Activated CD8-positive, alpha-beta memory T cell treated with anti-CD3 and anti-CD28 coated beads for 36 hours (primary cell): Measurements from ENCODE around the gene SGO2. TPM values are rescaled to one million over a fixed set of nuclear protein-coding genes. Genes with fewer than 3 reads are reported as not detected.
"Not testable (repeated sequence)": the region's sequence is repeated elsewhere in the genome, so short reads cannot be mapped to it uniquely, and the experiment has no call there.

Experiments
- CTCF ChIA-PET: fragments of 350-600 bp; sonication (Branson Sonifier 250); formaldehyde crosslinking; loops from one replicate; lab custom pipeline; 2021; ENCODE audit warnings: antibody characterized with exemption; lab: Charles Lee
- POLR2A ChIA-PET: fragments of 350-600 bp; sonication (Branson Sonifier 250); formaldehyde crosslinking; loops from one replicate; lab custom pipeline; 2021; ENCODE audit warnings: antibody characterized with exemption; lab: Charles Lee
- total RNA-seq, 2 experiments: library from RNA; stranded (reverse); gene quantifications; one replicate each; pipeline ENCODE4 v1.2.3, GENCODE V29; 2021

The SGO2 gene
- total RNA-seq, 2 experiments from 2014 or later = 24.4 to 26.3 TPM

DNA sequence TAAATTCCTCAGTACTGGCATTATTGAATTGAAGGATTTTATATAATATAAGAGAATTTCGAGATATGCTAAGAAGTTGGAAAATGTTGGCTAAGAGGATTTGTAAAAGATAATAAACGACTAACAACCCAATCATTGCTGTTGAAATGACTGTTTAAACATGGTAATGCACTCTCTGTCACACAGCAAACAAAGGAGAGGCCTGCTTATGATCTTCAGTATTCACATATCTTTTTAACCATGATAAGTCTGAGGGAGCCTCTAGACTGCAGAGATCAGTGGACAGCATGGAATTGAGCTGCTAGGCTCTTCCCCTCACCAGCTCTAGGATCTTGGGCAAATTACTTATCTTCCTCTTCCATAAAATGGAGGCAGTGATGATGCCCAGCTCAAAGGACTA lies 18.8 kb upstream of the SGO2 start:
- POLR2A ChIA-PET = no interaction called here
- CTCF ChIA-PET = no interaction called here

DNA sequence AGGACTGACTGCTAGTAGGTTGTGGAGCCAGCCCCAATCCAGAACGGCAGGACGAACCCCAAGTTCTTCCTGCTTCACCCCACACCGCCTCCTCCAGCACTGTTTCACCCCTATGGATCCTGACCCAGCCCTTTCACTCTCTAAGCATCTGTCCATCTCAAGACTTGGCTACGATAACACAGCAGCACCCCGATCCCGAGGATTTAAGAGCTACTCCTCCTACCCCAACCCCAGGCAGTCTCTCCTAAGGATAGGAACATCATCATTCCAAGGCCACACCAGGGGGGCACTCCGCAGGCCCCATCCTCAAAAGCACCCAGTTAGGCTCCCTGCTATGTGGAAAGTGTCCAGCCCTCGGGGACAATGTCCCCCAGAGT lies 16.8 kb upstream of the SGO2 start:
- POLR2A ChIA-PET = interaction anchor here (1.0 kb wide), 2 partner anchors 16 to 355 kb away, joined by 3 to 4 read pairs; partner anchors contain the start of genes CLK1 and SGO2
- CTCF ChIA-PET = interaction anchor here (0.8 to 1.5 kb wide), 3 partner anchors 18 to 529 kb away, joined by 3 to 4 read pairs (median 3); no protein-coding TSS in a partner anchor

DNA sequence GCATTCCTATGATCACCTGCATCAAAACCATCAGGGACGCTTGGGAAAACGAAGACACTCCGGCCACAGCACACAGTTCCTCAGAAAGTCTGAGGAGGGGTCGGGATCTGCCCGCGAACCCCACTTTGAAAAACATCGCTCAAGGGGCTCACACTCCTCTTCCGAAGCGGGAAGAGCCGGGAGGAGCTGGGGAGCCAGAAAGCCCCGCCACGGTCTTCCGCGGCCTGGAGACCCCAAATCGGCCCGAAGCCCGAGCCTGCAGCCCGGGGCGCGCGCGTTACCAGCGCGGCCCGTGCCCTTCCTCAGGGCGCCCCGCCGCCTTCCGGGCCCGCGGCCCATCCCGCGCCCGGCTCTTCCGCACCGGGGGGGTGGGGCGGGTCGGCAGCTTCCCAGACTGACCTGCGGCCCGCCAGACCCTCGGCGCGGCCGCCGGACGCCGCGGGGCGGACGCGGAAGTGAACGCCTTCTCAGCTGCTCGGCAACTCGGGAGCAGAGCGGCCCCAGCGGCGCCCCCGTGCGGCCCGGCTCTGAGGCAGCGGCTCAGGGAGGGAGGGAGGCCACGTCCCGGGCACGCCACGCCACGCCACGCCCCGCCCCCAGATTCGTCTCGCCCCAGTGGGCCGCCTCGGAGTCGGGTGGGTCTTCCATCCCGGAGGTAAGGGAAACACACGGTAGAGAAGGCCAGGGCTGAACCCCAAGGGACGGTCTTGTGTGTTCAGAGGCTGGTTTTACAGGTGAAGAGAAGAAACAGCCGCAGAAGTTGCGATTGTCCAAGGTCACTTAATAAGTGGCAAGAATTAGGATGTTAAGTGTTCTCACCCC lies 16.2 kb upstream of the SGO2 start, which contains the start of gene KCTD18:
Gene KCTD18 (minus strand): TSS at position 457 of the 822 bp plus-strand sequence. CDS start 3,052 bp downstream, outside the sequence.
- POLR2A ChIA-PET = interaction anchor here (1.0 kb wide), 2 partner anchors 16 to 354 kb away, joined by 3 to 4 read pairs; partner anchors contain the start of genes CLK1 and SGO2
- CTCF ChIA-PET = interaction anchor here (0.5 to 1.5 kb wide), 6 partner anchors 16 to 556 kb away, joined by 3 to 4 read pairs (median 3); partner anchors contain the start of gene SGO2

DNA sequence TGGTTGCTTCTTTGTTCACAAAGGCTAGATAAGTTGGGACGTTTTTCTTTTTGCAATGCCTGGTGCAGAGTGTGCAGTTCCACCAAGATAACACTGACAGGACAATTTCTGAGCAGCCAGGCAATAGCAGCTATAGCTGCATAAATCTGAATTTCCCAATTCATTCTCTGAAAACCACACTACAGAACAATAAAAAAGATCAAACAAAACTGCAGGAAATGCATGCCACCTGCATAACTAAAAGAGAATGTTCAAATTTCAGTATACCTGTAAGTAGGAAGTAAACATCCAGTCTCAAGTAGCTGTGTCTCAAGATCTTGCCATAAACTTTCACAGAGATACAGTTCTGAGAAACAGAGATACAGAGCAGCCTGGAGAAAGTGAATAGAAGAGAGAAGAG lies 10.9 kb upstream of the SGO2 start:
- POLR2A ChIA-PET = no interaction called here
- CTCF ChIA-PET = no interaction called here

DNA sequence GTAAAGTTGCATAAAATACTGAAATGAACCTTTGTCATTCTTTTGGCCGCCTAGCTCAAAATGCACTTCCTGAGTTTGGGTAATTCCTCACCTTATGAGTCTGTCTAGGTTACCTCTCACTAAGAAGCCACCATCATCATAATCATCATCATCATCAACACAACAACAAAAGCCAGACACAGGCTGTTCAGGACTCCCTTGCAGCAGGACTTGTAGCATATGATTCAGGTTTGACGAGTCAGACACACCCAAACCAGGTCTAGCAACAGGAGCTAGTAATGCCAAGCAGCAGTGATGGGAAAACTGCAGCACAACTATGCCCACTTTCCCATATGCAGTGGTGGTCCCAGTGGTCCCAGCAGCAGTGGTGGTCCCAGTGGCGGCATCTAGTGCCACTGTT lies 2.8 kb upstream of the SGO2 start:
- ChIA-PET CTCF (interaction anchor here (1.0 kb wide), 1 partner anchor 10 kb away, joined by 3 read pairs; no protein-coding TSS in a partner anchor), POLR2A (no interaction called here)

DNA sequence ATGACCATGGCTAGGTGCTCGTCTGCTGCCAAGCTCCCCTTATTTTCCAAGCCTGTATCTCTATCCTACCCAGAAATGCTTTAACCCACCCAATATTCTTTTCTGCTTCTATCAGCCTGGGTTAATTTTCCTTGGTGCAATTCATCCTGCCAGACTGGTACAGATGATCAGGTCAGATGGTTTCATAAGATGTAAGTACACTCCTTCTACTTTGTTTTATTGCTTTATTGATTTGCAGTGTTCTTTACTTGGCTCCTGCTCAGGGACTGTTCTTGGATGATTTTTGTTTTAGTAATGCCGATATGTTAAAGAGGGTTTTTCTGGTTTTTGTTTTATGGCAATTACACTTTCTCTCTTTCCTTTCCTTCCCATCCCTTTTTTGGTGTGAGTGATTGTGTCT lies 2.4 kb upstream of the SGO2 start:
- POLR2A ChIA-PET = no interaction called here
- CTCF ChIA-PET = interaction anchor here (1.0 kb wide), 1 partner anchor 10 kb away, joined by 3 read pairs; no protein-coding TSS in a partner anchor

DNA sequence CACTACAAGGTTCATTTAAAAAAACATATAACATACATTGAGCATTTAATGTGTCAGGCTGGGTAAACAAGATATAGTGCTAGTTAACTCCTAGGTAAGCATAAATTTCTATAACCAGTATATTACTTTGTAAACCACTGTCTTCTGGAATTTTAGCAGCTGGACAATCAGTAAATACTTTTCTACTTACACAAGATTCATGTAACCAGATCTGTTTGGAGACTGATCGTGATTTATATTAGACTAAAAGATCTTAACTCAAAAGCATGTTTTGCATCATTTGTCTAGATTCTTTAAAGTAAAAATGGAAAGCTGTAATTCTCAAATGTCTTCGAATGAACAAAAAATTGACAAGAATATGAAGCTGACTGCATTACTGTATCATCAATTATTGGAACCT lies 941 bp upstream of the SGO2 start:
- POLR2A ChIA-PET = interaction anchor here (1.0 kb wide), 1 partner anchor 15 kb away, joined by 3 read pairs; the partner anchor contains the start of gene KCTD18
- CTCF ChIA-PET = interaction anchor here (0.8 to 1.2 kb wide), 2 partner anchors 12 to 15 kb away, joined by 3 read pairs; partner anchors contain the start of gene KCTD18

DNA sequence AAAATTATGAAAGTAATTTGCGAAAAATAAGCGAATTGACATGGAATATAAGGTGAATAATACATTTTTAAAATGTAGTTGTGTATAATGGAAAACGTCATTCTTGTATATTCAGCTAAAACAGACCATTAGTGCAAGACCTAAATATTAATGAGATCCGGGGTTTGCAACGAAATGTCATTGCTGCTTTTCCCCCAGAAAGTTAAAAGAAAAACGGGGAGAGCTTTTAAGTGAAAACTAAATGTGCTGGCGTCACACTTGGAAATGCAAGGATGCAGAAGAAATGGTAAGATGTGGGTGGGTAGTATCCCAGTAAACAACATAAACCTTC lies 491 bp upstream of the SGO2 start:
- CTCF ChIA-PET = interaction anchor here (0.6 to 1.2 kb wide), 3 partner anchors 13 to 21 kb away, joined by 3 read pairs; partner anchors contain the start of gene KCTD18
- POLR2A ChIA-PET = interaction anchor here (1.0 kb wide), 1 partner anchor 16 kb away, joined by 3 read pairs; the partner anchor contains the start of gene KCTD18

DNA sequence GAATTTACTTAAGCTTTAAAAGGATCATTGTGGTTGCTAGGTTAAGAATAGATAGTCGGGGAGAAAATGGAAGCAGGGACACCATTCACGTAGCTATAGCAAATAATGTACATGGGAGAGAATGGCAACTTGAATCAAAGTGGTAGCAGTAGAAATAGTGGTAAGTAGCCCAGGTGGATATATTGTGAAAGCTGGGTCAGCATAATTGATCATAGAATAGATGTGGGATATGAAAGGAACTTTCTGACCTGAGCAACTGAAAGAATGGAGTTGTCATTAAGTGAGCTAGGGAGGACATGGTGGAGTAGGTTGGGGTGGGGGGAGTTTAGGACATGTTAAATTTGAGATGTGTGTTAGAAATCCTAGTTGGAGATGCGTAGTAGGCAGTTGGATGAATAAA lies 2.2 kb downstream of the SGO2 start:
- POLR2A ChIA-PET = no interaction called here
- CTCF ChIA-PET = no interaction called here

DNA sequence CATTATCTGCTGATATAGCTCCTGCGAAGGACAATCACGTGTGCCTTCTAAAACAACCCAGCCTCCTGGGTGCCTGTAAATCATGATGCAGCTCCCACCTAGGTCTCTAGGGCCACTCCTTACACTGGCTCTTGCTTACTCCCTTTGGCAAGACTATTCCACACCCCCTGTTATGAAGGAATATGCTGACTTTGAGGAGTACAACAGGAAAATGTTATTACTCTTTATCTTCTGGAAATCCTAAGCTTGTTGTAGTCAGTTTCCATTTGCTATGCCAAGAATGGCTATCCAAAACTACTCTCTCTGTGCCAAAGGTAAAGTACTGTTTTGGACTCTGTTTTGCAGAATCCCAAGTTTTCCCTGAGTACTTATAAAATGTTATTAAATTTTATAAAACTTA lies 7.7 kb downstream of the SGO2 start:
- ChIA-PET CTCF (no interaction called here), POLR2A (no interaction called here)

DNA sequence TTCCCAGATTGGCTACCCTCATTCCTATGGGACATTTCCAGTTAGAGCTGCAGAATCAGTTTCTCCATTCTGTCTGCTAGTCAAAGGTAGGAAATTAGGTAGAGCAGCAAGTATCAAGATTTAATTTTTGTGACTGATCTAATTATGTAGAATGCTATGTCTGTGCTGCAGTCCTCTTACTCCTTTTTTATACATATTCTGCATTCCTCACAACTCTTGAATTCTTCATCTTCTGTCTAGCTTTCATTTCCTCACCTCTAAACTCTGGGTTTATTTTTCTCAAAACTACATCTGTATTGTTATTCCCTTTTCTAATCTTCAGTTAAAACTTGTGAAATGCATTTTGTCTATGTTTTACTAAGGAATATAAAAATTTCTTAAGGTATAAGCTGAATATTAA lies 8.6 kb downstream of the SGO2 start:
- POLR2A ChIA-PET = no interaction called here
- CTCF ChIA-PET = no interaction called here

DNA sequence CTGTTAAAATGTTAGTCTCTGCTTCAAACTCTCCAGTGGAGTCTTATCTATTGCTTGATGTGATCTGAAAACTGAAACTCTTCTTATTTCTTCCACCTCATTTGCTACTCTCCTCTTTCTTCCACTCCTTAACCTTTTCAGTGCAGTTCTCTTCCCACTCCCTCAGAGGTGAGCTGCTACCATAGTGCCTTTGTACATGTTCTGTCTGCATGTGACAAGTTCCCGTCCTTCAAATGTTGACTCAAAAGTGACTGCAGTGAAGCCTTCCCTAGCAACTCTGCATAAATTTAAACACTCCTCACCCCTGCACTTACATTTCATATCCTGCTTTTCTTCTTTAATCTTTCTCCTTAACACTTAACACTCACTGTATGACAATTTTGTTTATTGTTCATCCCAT lies 12.1 kb downstream of the SGO2 start:
- CTCF ChIA-PET = no interaction called here
- POLR2A ChIA-PET = no interaction called here

DNA sequence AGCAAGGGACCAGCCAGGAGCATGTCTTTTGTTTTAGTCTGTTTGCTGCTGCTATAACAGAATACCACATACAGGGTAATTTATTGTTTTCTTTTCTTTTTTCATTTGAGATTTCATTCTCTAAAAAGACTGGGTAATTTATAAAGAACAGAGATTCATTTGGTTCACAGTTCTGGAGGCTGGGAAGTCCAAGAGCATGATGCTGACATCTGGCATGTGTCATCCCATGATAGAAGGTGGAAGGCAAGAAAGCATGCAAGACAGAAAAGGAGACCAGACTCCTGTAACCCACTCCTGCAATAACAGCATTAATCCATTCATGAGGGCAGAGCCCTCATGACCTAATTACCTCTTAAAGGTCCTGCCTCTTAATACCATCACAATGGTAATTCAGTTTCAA lies 14.8 kb downstream of the SGO2 start:
- POLR2A ChIA-PET = no interaction called here
- CTCF ChIA-PET = no interaction called here

DNA sequence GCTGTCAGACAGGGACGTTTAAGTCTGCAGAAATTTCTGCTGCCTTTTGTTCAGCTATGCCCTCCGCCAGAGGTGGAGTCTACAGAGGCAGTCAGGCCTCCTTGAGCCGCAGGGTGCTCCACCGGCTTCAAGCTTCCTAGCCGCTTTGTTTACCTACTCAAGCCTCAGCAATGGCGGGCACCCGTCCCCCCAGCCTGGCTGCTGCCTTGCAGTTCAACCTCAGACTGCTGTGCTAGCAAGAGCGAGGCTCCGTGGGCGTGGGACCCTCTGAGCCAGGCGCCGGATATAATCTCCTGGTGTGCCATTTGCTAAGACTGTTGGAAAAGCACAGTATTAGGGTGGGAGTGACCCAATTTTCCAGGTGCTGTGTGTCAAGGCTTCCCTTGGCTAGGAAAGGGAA lies 40.6 kb downstream of the SGO2 start:
- POLR2A ChIA-PET, CTCF ChIA-PET: not testable (repeated sequence)

DNA sequence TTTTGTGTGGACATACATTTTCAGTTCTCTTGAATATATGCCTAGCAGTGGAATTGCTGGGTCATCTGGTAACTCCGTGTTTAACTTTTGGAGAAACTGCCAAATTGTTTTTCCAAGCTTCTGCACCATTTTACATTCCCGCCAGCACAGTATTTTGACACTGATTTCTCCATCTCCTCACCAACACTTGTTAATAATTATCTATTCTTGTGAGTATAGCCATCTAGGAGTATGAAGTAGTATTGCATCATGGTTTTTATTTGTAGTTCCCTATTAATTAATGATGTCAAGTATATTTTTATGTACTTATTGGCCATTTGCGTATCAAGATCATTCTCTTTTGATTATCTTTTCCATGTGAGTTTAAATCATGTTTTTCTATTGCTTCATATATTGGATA lies 41.9 kb downstream of the SGO2 start:
- CTCF ChIA-PET = no interaction called here

DNA sequence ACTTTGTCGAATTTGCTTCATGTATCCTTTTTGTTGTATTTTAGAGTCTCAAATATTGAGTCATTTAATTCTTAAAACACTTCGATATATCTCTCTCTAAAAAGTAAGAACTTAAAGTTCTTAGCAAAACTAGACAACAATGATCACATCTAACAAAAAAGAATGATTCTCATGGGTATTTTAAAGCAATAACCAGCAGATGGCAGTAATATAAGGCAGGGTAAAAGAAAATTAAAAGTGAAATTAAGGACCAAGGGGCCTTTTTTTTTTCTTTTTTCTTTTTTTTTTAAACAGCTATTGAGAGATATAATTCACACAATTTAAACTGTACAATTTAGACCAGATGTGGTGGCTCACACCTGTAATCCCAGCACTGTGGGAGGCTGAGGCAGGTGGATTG lies 50.0 kb downstream of the SGO2 start:
- ChIA-PET CTCF (interaction anchor here (0.6 kb wide), 1 partner anchor 95 kb away, joined by 3 read pairs; no protein-coding TSS in a partner anchor), POLR2A (no interaction called here)

More for the DNA sequence above, 41.9 kb downstream of the SGO2 start:
- POLR2A ChIA-PET = no interaction called here

DNA sequence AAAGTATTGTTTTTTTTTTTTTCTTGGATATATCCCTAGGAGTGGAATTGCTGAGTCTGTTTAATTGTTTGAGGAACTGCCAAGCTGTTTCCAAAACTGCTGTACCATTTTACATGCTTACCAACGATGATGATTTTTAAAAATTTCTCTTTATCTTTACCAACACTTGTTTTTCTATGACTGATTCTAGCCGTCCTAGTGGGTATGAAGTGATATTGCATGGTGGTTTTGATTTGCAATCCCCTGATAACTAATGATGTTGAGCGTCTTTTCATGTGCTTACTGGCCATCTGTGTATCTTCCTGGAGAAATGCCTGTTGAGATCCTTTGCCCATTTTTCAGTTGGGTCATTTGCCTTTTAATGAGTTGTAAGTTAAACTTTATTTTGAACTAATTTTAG lies 51.0 kb downstream of the SGO2 start:
- ChIA-PET POLR2A (no interaction called here), CTCF (interaction anchor here (1.2 kb wide), 1 partner anchor 159 kb away, joined by 3 read pairs; no protein-coding TSS in a partner anchor)

DNA sequence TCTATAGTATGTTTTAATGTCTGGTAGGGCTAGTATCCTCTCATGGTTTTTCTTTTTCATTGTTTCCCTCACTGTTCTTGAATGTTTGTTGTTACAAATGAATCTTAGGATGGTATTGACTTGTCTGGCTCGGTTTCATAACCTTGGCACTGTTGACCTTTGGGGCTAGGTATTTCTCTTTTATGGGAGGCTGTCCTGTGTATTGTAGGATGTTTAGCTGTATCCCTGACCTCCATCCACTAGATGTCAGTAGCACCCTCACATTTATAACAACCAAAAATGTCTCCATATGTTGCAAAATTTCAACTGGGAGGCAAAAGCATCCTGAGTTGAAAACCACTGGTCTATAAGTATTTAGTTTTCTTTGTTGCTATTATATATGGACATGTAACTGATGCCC lies 52.8 kb downstream of the SGO2 start:
- ChIA-PET POLR2A (no interaction called here), CTCF (interaction anchor here (0.6 to 1.6 kb wide), 7 partner anchors 69 to 271 kb away, joined by 3 to 8 read pairs (median 3); no protein-coding TSS in a partner anchor)

DNA sequence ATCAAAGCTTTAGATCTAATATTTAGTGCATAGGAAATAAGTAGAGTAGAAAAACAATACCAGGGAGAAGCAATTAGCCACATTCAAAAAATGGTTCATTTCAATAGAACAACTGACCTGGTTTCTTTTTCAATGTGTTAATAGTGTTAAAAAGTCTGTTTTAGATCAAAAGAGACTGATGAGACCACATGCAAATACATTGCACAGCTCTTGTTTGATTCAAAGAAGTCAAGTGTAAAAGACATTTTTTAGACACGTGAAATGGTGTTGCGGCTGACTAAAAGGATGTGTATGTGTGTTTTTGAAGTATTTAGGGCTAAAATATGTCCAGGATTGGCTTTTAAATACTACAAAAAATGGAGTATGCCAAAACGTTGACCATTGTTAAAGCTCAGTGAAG lies 58.6 kb downstream of the SGO2 start:
- CTCF ChIA-PET = no interaction called here
- POLR2A ChIA-PET = no interaction called here

DNA sequence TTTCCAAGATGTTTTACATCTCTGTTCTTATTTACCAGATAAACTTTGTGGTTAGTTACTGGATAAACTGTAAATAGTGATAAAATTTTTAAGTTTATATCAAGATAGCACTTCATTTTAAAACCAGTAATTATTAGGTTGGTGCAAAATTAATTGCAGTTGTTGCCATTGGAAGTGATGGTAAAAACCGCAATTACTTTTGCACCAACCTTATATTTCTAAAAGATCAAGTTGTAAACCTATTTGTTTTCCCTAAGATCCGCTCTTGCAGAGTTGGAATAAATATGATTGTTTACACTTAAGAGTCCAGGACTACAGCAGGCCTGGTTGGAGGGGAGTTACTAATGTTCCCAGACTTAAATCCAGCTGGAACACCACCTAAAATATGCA lies 59.3 kb downstream of the SGO2 start:
- ChIA-PET CTCF (no interaction called here), POLR2A (no interaction called here)
